RCC 7860 (cell line): Measurements from ENCODE around the gene PDIA5.

ENCODE experiments used
- DNase-seq: peaks from one replicate; pipeline ENCODE4 v3.0.0-alpha.2; 2015; ENCODE audit warnings: low spot score
- FAIRE-seq: peaks from 2 replicates; lab custom pipeline; 2012; peaks lifted over from hg19 to GRCh38; lab: Jason Lieb, UNC

PDIA5 gene

GRCh38 chr3:123159926-123160635, 93.3 kb downstream of the PDIA5 start:
- no peak for FAIRE-seq
- no peak for DNase-seq

- no peak for DNase-seq
- FAIRE-seq = no peak
These were observed 94.3 kb downstream of the PDIA5 start for GRCh38 chr3:123161167-123161566.

- FAIRE-seq (no peak), DNase-seq (no peak)
These were observed 96.3 kb downstream of the PDIA5 start for GRCh38 chr3:123163141-123163540.

- no peak for DNase-seq
- FAIRE-seq = no peak
These were observed 98.3 kb downstream of the PDIA5 start for GRCh38 chr3:123165163-123165562.

GRCh38 chr3:123167686-123168085, 100.9 kb downstream of the PDIA5 start:
- no peak for FAIRE-seq
- no peak for DNase-seq

- DNase-seq = no peak
- peak; percentile 2 for FAIRE-seq
These were observed 101.3 kb downstream of the PDIA5 start for GRCh38 chr3:123168122-123168521.

- FAIRE-seq (no peak), DNase-seq (no peak)
These were observed 101.8 kb downstream of the PDIA5 start for GRCh38 chr3:123168605-123169004.

- DNase-seq = peak; percentile 47
- FAIRE-seq = peak; percentile 89
These were observed 102.7 kb downstream of the PDIA5 start for GRCh38 chr3:123169492-123169929.

- DNase-seq (no peak), FAIRE-seq (no peak)
These were observed 103.1 kb downstream of the PDIA5 start for GRCh38 chr3:123169930-123170329.

GRCh38 chr3:123180791-123181190, 114.0 kb downstream of the PDIA5 start:
- FAIRE-seq = no peak
- DNase-seq = no peak

GRCh38 chr3:123186695-123187094, 119.9 kb downstream of the PDIA5 start:
- FAIRE-seq (no peak), DNase-seq (no peak)

GRCh38 chr3:123188058-123188457, 121.2 kb downstream of the PDIA5 start:
- DNase-seq (no peak), FAIRE-seq (no peak)

GRCh38 chr3:123193448-123194101, 126.8 kb downstream of the PDIA5 start:
- DNase-seq = no peak
- FAIRE-seq = no peak

GRCh38 chr3:123194552-123194951, 127.7 kb downstream of the PDIA5 start:
- no peak for FAIRE-seq
- DNase-seq = no peak

- FAIRE-seq (no peak), DNase-seq (no peak)
These were observed 131.5 kb downstream of the PDIA5 start for GRCh38 chr3:123198372-123198771.

- FAIRE-seq (no peak), DNase-seq (no peak)
These were observed 134.4 kb downstream of the PDIA5 start for GRCh38 chr3:123201223-123201556.

- DNase-seq = peak; percentile 82
These were observed 135.0 kb downstream of the PDIA5 start, which contains the start of gene SEC22A for GRCh38 chr3:123201557-123202427. Gene SEC22A (plus strand): TSS chr3:123201943. CDS start chr3:123209218, 7,275 bp downstream.

GRCh38 chr3:123202451-123202850, 135.6 kb downstream of the PDIA5 start:
- FAIRE-seq (no peak), DNase-seq (no peak)

More at GRCh38 chr3:123201557-123202427, 135.0 kb downstream of the PDIA5 start, which contains the start of gene SEC22A:
- peak; percentile 89 for FAIRE-seq
